Epithelial cell of prostate (primary cell): ENCODE measurements around the gene ARNT2.

ENCODE experiments used
- DNase-seq: peaks from one replicate; pipeline ENCODE4 v3.0.0-alpha.2; 2011; ENCODE audit warnings: low read depth, low spot score
- H3K27ac ChIP-seq: fragments of 450-650 bp; 2 replicates; pipeline ENCODE4 v1.5.1; 2017; ENCODE audit warnings: mild to moderate bottlenecking

ARNT2 gene

GRCh38 chr15:80547264-80547663 is 143.1 kb downstream of the ARNT2 start:
- DNase-seq, result no peak

GRCh38 chr15:80549191-80549590 is 145.0 kb downstream of the ARNT2 start:
- DNase-seq, result no peak
- no peak overlapping the region for H3K27ac ChIP-seq

More at GRCh38 chr15:80547264-80547663, 143.1 kb downstream of the ARNT2 start:
- H3K27ac ChIP-seq, result no peak overlapping the region

DNA sequence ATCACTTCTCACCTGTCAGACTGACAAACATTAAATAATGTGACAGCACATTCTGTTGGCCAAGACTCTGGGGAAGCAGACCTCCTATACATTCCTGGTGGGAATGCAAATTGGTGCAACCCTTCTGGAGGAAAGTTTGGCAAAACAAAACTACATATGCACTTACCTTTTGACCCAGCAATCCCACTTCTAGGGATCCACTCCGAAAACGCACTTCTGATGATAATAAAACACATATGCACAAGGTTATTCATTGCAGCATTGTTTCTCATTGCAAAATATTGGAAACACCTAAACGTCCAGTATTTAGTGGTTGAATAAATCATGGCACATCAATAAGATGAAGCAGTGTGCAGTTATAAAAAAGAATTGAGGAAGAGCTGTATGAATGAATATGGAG is 145.5 kb downstream of the ARNT2 start:
- no peak for DNase-seq
- H3K27ac ChIP-seq, result peak overlapping the region; percentile 28

DNA sequence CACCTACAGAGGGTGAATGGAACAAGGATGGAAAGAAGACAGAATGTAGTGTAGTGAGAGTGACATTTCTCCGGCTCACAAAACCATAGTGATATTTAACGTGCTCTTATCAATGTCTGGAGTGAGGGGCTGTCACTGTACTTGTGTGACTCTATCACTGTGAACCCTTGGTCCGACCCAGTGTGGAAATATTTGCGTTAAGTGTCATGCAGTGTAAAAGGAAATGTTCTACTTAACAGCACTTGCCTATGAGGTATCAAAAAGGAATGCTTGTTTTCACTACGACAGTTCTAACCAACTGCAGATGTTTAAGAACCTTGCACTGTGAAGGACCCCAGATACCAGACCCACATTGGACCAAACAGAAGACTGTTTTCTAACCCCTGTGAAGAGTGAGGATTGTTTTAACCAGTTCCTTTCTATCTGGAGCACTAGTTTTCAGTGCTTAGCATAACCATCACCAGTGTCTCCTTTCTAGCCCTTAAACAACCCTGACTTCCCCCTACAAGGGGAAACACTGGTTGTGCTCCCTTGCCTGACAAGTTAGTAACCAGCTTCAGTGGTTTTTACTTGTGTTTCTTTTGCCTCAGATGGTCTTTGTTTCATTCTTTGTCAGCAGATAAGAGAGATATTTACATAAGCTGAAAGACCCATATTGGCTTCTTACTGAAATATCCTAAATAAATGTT is 146.2 kb downstream of the ARNT2 start:
- peak overlapping the region; percentile 28 for H3K27ac ChIP-seq
- DNase-seq, result peak; percentile 22

DNA sequence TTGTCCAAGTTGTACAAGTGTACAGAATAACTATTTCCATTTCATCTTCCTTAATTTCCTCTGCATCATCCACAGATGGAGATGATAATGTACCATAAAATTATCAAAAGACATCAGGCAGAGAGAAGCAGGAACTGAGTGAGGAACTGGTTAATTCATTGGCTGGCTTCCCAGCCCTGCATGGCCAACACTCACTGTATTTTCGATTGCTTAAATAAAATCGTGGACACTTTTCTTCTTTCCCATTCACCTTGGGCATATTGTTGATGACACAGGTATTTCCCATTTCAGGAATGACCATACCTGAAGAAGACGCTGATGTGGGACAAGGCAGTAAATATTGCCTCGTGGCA is 146.7 kb downstream of the ARNT2 start:
- H3K27ac ChIP-seq, result peak overlapping the region; percentile 28
- no peak for DNase-seq

- DNase-seq, result no peak
- no peak overlapping the region for H3K27ac ChIP-seq
These were observed 147.2 kb downstream of the ARNT2 start for GRCh38 chr15:80551348-80551747.

DNA sequence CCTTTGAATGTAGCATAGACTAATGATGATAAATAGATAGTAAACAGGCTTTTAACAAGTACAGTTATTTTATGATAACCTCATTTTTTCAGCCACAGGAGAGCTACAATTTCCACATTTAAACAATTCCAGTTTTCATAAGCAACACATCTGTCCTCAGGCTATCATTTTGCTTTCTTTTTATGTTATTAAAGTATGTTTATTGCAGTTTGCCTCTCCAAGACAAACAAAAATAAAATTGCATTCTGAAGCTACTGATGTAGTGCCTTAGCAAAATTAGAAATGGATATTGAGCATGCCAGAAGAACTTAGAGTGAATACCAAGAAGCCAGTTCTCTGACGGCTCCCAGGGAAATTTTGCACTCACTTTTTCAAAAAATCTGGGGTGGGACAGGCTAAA is 150.4 kb downstream of the ARNT2 start:
- DNase-seq, result no peak
- H3K27ac ChIP-seq, result no peak overlapping the region

GRCh38 chr15:80556694-80557367 is 152.6 kb downstream of the ARNT2 start:
- no peak overlapping the region for H3K27ac ChIP-seq
- DNase-seq, result no peak

DNA sequence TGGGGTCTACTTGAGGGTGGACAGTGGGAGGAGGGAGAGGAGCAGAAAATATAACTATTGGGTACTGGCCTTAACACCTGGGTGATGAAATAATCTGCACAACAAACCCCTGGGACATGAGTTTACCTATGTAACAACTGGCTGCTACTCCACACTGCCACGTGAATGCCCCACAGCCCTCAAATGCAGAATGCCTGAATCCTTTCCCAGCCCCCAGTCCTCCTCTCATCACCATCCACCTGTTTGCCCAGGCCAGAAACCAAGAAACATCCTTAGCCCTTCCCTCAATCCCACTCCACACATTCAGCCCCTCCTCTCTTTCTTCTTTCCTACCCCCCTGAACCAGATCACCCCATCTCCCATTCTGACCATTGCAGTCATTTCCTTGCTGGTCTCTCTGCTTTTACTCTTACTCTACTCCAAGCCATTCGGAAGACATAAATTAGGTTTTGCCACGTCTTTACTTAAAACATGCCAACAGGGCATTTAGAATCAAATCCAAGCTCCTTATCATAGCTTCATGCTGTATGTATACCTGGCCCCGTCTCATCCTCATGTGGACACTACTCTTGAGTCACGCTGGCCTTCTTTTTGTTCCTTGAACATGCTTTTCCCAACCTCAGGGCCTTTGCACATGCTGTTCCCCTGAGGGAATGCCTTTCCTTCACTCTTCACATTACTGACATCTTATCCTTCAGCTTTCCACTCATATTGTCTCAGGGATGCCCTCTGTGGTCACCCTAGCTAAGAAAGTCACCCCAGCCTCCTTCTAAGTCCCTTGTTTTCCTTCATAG is 153.5 kb downstream of the ARNT2 start:
- H3K27ac ChIP-seq, result no peak overlapping the region
- no peak for DNase-seq

- no peak overlapping the region for H3K27ac ChIP-seq
- DNase-seq, result no peak
These were observed 154.6 kb downstream of the ARNT2 start for GRCh38 chr15:80558631-80559319.

DNA sequence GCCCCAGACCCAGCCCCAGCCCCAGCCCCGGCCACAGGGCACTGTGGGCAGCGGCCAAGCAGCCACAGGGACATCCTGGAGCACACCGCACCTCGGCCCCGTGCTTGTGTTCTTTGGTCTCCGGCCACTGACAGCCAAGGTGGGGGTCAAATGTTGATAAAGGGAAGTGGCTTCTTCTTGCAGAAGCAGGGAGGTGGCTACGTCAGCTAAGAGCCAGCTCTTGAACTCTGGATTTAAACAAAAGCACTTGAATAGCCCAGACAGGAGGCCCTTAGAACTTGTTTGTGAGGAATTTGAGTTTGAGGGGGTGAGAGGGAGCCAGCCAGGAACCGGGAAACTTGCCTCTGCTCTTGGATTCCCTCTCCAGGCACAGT is 155.1 kb downstream of the ARNT2 start:
- DNase-seq, result no peak
- no peak overlapping the region for H3K27ac ChIP-seq

- DNase-seq, result no peak
- no peak overlapping the region for H3K27ac ChIP-seq
These were observed 155.6 kb downstream of the ARNT2 start for GRCh38 chr15:80559761-80560160.

- DNase-seq, result no peak
- no peak overlapping the region for H3K27ac ChIP-seq
These were observed 156.6 kb downstream of the ARNT2 start for GRCh38 chr15:80560601-80561400.

- DNase-seq, result no peak
- no peak overlapping the region for H3K27ac ChIP-seq
These were observed 157.3 kb downstream of the ARNT2 start for GRCh38 chr15:80561500-80561899.

DNA sequence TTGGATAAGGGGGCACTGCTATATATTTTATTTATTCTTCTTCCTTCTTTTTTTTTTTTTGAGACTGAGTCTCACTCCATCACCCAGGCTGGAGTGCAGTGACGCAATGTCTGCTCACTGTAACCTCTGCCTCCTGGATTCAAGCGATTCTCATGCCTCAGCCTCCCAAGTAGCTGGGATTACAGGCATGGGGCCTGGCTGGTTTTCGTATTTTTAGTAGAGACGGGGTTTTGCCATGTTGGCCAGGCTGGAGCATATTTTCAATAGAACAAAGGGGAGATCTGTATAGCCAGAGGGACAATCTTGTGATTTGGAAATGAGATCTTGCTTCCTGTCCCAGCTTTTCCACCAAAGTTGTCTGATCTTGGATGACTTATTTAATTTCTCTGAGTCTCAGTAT is 157.9 kb downstream of the ARNT2 start:
- DNase-seq, result no peak
- no peak overlapping the region for H3K27ac ChIP-seq

- no peak for DNase-seq
These were observed 158.7 kb downstream of the ARNT2 start for GRCh38 chr15:80562846-80563245.

DNA sequence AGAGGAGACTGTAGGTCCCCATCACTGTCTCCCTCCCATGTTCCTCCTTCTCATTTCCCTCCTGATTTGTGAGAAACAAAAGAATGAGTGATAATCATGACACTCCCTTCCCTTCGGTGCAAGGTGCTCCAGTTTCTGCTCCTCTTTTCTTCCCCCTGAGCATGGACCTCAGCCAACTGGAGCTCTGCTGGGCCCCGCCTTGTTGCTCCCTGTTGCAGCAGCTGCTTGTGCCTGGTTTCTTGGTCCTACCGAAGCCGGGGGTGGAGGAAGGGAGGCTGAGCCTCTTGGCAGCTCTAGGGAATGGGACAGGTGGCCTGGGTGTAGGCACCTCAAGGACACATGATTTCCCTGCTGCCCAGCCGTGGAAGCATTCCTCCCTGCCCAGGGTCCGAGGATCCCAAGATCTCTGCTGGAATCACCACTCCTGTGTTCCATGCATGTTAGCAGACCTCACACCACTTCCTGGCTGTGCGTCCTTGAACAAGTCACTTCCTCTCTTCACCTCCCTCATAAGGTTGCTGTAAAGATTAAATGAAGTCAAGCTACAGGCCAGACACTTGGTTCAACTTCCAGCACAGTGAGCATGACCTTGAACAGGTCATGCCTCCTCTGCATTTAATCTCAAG is 159.3 kb downstream of the ARNT2 start:
- no peak overlapping the region for H3K27ac ChIP-seq

More at GRCh38 chr15:80562846-80563245, 158.7 kb downstream of the ARNT2 start:
- H3K27ac ChIP-seq, result no peak overlapping the region

GRCh38 chr15:80564056-80564455 is 159.9 kb downstream of the ARNT2 start:
- no peak for DNase-seq
- no peak overlapping the region for H3K27ac ChIP-seq

More for the DNA sequence above, 159.3 kb downstream of the ARNT2 start:
- no peak for DNase-seq

GRCh38 chr15:80565398-80565797 is 161.2 kb downstream of the ARNT2 start:
- H3K27ac ChIP-seq, result no peak overlapping the region
- DNase-seq, result no peak
